ENCODE results near the gene MAGI2.

MAGI2 gene

DNA sequence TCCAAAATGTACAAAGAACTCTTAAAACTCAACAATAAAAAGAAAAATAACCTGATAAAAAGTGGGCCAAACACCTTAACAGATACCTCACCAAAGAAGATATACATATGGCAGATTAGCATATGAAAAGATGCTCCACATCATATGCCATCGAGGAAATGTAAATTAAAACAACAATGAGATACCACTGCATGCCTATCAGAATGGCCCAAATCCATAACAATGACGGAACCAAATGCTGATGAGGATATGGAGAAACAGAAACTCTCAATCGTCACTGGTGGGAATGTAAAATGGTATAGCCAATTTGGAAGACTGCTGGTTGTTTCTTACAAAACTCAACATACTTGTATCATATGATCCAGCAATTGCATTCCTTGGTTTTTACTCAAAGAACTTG, 1335.0 kb downstream of the MAGI2 start:
- ATAC-seq = no peak
- TF ChIP-seq, protein P1, sequence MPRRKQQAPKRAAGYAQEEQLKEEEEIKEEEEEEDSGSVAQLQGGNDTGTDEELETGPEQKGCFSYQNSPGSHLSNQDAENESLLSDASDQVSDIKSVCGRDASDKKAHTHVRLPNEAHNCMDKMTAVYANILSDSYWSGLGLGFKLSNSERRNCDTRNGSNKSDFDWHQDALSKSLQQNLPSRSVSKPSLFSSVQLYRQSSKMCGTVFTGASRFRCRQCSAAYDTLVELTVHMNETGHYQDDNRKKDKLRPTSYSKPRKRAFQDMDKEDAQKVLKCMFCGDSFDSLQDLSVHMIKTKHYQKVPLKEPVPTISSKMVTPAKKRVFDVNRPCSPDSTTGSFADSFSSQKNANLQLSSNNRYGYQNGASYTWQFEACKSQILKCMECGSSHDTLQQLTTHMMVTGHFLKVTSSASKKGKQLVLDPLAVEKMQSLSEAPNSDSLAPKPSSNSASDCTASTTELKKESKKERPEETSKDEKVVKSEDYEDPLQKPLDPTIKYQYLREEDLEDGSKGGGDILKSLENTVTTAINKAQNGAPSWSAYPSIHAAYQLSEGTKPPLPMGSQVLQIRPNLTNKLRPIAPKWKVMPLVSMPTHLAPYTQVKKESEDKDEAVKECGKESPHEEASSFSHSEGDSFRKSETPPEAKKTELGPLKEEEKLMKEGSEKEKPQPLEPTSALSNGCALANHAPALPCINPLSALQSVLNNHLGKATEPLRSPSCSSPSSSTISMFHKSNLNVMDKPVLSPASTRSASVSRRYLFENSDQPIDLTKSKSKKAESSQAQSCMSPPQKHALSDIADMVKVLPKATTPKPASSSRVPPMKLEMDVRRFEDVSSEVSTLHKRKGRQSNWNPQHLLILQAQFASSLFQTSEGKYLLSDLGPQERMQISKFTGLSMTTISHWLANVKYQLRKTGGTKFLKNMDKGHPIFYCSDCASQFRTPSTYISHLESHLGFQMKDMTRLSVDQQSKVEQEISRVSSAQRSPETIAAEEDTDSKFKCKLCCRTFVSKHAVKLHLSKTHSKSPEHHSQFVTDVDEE (CRISPR knock-in tag; IDR thresholded peaks at IDR 0.05) = no peak
- no peak for TF ChIP-seq ZNF8 (CRISPR knock-in tag; IDR thresholded peaks at IDR 0.05)
- no peak for TF ChIP-seq ESRRG (CRISPR knock-in tag; IDR thresholded peaks at IDR 0.05)
- no peak for TF ChIP-seq RARB (CRISPR knock-in tag; IDR thresholded peaks at IDR 0.05)
- no peak for TF ChIP-seq ZC3H10 (CRISPR knock-in tag; IDR thresholded peaks at IDR 0.05)
- no peak for TF ChIP-seq OSR1 (CRISPR knock-in tag; IDR thresholded peaks at IDR 0.05)
- no peak for TF ChIP-seq GLIS3 (CRISPR knock-in tag; IDR thresholded peaks at IDR 0.05)
- TF ChIP-seq BACH2 (CRISPR knock-in tag; IDR thresholded peaks at IDR 0.05; ENCODE audit: borderline replicate concordance) = no peak
- TF ChIP-seq, protein P2, sequence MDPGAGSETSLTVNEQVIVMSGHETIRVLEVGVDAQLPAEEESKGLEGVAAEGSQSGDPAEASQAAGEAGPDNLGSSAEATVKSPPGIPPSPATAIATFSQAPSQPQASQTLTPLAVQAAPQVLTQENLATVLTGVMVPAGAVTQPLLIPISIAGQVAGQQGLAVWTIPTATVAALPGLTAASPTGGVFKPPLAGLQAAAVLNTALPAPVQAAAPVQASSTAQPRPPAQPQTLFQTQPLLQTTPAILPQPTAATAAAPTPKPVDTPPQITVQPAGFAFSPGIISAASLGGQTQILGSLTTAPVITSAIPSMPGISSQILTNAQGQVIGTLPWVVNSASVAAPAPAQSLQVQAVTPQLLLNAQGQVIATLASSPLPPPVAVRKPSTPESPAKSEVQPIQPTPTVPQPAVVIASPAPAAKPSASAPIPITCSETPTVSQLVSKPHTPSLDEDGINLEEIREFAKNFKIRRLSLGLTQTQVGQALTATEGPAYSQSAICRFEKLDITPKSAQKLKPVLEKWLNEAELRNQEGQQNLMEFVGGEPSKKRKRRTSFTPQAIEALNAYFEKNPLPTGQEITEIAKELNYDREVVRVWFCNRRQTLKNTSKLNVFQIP (CRISPR knock-in tag; IDR thresholded peaks at IDR 0.05; ENCODE audit: borderline replicate concordance, low read depth) = no peak
- TF ChIP-seq, protein P3, sequence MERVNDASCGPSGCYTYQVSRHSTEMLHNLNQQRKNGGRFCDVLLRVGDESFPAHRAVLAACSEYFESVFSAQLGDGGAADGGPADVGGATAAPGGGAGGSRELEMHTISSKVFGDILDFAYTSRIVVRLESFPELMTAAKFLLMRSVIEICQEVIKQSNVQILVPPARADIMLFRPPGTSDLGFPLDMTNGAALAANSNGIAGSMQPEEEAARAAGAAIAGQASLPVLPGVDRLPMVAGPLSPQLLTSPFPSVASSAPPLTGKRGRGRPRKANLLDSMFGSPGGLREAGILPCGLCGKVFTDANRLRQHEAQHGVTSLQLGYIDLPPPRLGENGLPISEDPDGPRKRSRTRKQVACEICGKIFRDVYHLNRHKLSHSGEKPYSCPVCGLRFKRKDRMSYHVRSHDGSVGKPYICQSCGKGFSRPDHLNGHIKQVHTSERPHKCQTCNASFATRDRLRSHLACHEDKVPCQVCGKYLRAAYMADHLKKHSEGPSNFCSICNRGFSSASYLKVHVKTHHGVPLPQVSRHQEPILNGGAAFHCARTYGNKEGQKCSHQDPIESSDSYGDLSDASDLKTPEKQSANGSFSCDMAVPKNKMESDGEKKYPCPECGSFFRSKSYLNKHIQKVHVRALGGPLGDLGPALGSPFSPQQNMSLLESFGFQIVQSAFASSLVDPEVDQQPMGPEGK (CRISPR knock-in tag; IDR thresholded peaks at IDR 0.05; ENCODE audit: borderline replicate concordance) = no peak
- no peak for TF ChIP-seq ISL1 (CRISPR knock-in tag; IDR thresholded peaks at IDR 0.05)
- TF ChIP-seq ZFP30 (CRISPR knock-in tag; IDR thresholded peaks at IDR 0.05) = no peak
- no peak for TF ChIP-seq TCF4 (CRISPR knock-in tag; IDR thresholded peaks at IDR 0.05; ENCODE audit: borderline replicate concordance)
- TF ChIP-seq ZNF565 (CRISPR knock-in tag; conservative IDR thresholded peaks at IDR 0.05; ENCODE audit: low read depth) = no peak
- TF ChIP-seq, protein P4, sequence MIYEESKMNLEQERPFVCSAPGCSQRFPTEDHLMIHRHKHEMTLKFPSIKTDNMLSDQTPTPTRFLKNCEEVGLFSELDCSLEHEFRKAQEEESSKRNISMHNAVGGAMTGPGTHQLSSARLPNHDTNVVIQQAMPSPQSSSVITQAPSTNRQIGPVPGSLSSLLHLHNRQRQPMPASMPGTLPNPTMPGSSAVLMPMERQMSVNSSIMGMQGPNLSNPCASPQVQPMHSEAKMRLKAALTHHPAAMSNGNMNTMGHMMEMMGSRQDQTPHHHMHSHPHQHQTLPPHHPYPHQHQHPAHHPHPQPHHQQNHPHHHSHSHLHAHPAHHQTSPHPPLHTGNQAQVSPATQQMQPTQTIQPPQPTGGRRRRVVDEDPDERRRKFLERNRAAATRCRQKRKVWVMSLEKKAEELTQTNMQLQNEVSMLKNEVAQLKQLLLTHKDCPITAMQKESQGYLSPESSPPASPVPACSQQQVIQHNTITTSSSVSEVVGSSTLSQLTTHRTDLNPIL (CRISPR knock-in tag; IDR thresholded peaks at IDR 0.05; ENCODE audit: low read depth) = no peak
- no peak for TF ChIP-seq ZNF70 (CRISPR knock-in tag; IDR thresholded peaks at IDR 0.05)

DNA sequence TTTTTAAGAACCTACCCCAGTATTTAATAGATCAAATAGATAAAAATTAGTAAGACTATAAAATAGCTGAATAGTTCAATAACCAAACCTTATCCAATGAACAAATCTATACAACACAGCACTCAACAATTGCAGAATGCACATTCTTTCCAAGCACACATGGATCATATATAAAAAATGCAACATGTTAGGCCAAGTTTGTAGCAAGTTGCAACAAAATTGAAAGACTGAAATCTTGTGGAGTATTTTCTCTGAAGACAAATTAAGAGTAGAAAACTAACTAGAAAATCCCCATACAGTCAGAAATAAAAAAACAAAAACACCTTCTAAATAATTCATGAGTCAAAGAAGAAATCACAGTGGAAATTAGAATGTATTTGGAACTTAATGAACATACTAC, 1337.6 kb downstream of the MAGI2 start:
- ATAC-seq = no peak
- no peak for TF ChIP-seq GLIS3 (CRISPR knock-in tag; IDR thresholded peaks at IDR 0.05)
- TF ChIP-seq, protein P4 (CRISPR knock-in tag; IDR thresholded peaks at IDR 0.05; ENCODE audit: low read depth) = no peak
- TF ChIP-seq ISL1 (CRISPR knock-in tag; IDR thresholded peaks at IDR 0.05) = no peak
- no peak for TF ChIP-seq ARNTL (CRISPR knock-in tag; IDR thresholded peaks at IDR 0.05; ENCODE audit: borderline replicate concordance, low read depth)
- no peak for TF ChIP-seq TOX (CRISPR knock-in tag; IDR thresholded peaks at IDR 0.05; ENCODE audit: borderline replicate concordance)
- TF ChIP-seq SNAI2 (CRISPR knock-in tag; IDR thresholded peaks at IDR 0.05) = no peak
- no peak for TF ChIP-seq RARB (CRISPR knock-in tag; IDR thresholded peaks at IDR 0.05)
- no peak for TF ChIP-seq BACH2 (CRISPR knock-in tag; IDR thresholded peaks at IDR 0.05; ENCODE audit: borderline replicate concordance)
- no peak for TF ChIP-seq ZC3H10 (CRISPR knock-in tag; IDR thresholded peaks at IDR 0.05)
- TF ChIP-seq, protein P2 (CRISPR knock-in tag; IDR thresholded peaks at IDR 0.05; ENCODE audit: borderline replicate concordance, low read depth) = no peak
- no peak for TF ChIP-seq ESRRG (CRISPR knock-in tag; IDR thresholded peaks at IDR 0.05)
- no peak for TF ChIP-seq PPARA (CRISPR knock-in tag; IDR thresholded peaks at IDR 0.05; ENCODE audit: borderline replicate concordance)
- TF ChIP-seq ZNF70 (CRISPR knock-in tag; IDR thresholded peaks at IDR 0.05) = no peak
- TF ChIP-seq CSDC2 (CRISPR knock-in tag; IDR thresholded peaks at IDR 0.05) = no peak

Data from SK-N-SH treated with all-trans-retinoic acid at 6 μM for 48 hours (cell line).